PC-9 (cell line): ENCODE results near the gene DPYD. TPM values are rescaled to one million over a fixed set of nuclear protein-coding genes. Genes with fewer than 3 reads are reported as not detected.

ENCODE experiments used
- BruUV-seq: library from RNA; stranded (reverse); fragments of 400-500 nt; replicated peaks from 2 replicates; lab custom pipeline; 2021; lab: Mats Ljungman, UMichigan
- CTCF ChIA-PET: fragments of 300-600 bp; sonication (Branson Sonifier 250); formaldehyde crosslinking; loops from one replicate; lab custom pipeline; 2022; ENCODE audit warnings: antibody characterized with exemption; lab: Charles Lee
- POLR2A ChIA-PET: fragments of 300-600 bp; sonication (Branson Sonifier 250); formaldehyde crosslinking; loops from one replicate; lab custom pipeline; 2022; ENCODE audit warnings: antibody characterized with exemption; ENCODE audit not compliant: unreplicated experiment; lab: Charles Lee
- DNase-seq, 2 experiments: peaks; one replicate each; pipeline versions ENCODE4 v3.0.0 to v3.0.0-alpha.2; 2015 to 2022; ENCODE audit warnings: mixed read lengths in 1 of 2
- H2AFZ ChIP-seq: fragments of 200-600 bp; sonication (generic); 2 replicates; pipeline ENCODE4 v1.8.1; 2017; ENCODE audit warnings: antibody characterized with exemption
- H3F3A ChIP-seq: fragments of 200-600 bp; sonication (generic); 2 replicates; pipeline ENCODE4 v1.8.1; 2017; ENCODE audit warnings: antibody characterized with exemption, mild to moderate bottlenecking, low read depth; ENCODE audit not compliant: insufficient read depth
- H3K27ac ChIP-seq: fragments of 200-600 bp; sonication (generic); 2 replicates; pipeline ENCODE4 v1.6.1; 2016; ENCODE audit warnings: mixed run types
- H3K27me3 ChIP-seq: fragments of 200-600 bp; sonication (generic); 2 replicates; pipeline ENCODE4 v1.6.1; 2016; ENCODE audit warnings: low read depth, mixed run types; ENCODE audit not compliant: insufficient read depth
- H3K36me3 ChIP-seq: fragments of 200-600 bp; sonication (generic); 2 replicates; pipeline ENCODE4 v1.6.1; 2016; ENCODE audit warnings: low read depth, mixed run types
- H3K4me1 ChIP-seq: fragments of 200-600 bp; sonication (generic); replicated peaks from 2 replicates; pipeline ENCODE4 v1.6.1; 2016; ENCODE audit warnings: mixed run types; ENCODE audit not compliant: insufficient read depth
- H3K4me2 ChIP-seq: fragments of 200-600 bp; sonication (generic); 2 replicates; pipeline ENCODE4 v1.6.1; 2017; ENCODE audit warnings: mixed run types
- H3K4me3 ChIP-seq: fragments of 200-600 bp; sonication (generic); 2 replicates; pipeline ENCODE4 v1.6.1; 2016; ENCODE audit warnings: mixed run types
- H3K79me2 ChIP-seq: fragments of 200-600 bp; sonication (generic); 2 replicates; pipeline ENCODE4 v1.6.1; 2017; ENCODE audit warnings: low read depth, mixed run types
- H3K9me2 ChIP-seq: fragments of 200-600 bp; sonication (generic); 2 replicates; pipeline ENCODE4 v1.8.1; 2017; ENCODE audit warnings: mild to moderate bottlenecking; ENCODE audit not compliant: insufficient read depth
- H3K9me3 ChIP-seq: fragments of 200-600 bp; sonication (generic); 2 replicates; pipeline ENCODE4 v1.8.1; 2016; ENCODE audit warnings: low read depth; ENCODE audit not compliant: insufficient read depth
- H4K20me1 ChIP-seq: fragments of 200-600 bp; sonication (generic); 2 replicates; pipeline ENCODE4 v1.8.1; 2017; ENCODE audit not compliant: insufficient read depth
- EZH2 ChIP-seq: fragments of 200-600 bp; sonication (generic); IDR thresholded peaks from 2 replicates; pipeline ENCODE4 v1.8.0; 2017; ENCODE audit warnings: antibody characterized with exemption, low read depth
- intact Hi-C: fragments of 100-400 bp; cut with micrococcal nuclease; formaldehyde crosslinking; loops from one replicate; pipeline ENCODE4 v1.10.0; 2022; ENCODE audit not compliant: unreplicated experiment
- total RNA-seq: library from RNA; stranded (reverse); gene quantifications from 2 replicates; pipeline ENCODE4 v1.2.3, GENCODE V29; 2021
- TF ChIP-seq, protein P1 (sequence below): fragments of 200-600 bp; sonication (generic); conservative IDR thresholded peaks from 2 replicates; pipeline ENCODE4 v1.6.1; 2017; ENCODE audit warnings: mixed run types, antibody characterized with exemption, mild to moderate bottlenecking, moderate library complexity

The DPYD gene
- total RNA-seq, 1 experiment from 2014 or later = 24.1 TPM

DNA sequence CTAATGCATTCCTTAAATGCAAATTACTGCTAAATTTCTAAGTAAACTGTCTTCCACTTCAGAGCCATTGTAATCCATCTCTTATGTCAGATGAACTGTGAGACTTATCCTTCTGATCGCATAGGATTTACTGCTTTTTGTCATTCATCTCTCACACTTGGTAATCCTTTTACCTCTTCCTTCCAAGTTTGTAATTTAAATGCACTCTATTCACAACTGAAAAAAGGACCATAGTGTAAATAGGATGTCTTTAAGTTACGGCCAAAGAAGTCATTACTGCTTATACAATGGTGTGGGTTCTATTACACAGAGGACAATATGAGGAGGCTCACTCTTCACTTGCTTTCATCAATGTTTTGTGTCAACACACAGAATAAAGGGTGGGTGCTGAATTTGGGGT is 806.0 kb downstream of the DPYD start:
- intact Hi-C loops = no loop called here
- no peaks in the 10 kb centered on the region; the same call in 1 of the 2 replicates for H3K9me2 ChIP-seq
- ChIA-PET POLR2A (no interaction called here), CTCF (no interaction called here)
- no peak for DNase-seq
- H4K20me1 ChIP-seq = no peaks in the 10 kb centered on the region
- H3K9me3 ChIP-seq = no peaks in the 10 kb centered on the region
- H3K27ac ChIP-seq = no peak overlapping the region
- no peaks in the 10 kb centered on the region for H3K79me2 ChIP-seq
- no TSS peak for BruUV-seq
- no peak for TF ChIP-seq EZH2
- TF ChIP-seq, protein P1, sequence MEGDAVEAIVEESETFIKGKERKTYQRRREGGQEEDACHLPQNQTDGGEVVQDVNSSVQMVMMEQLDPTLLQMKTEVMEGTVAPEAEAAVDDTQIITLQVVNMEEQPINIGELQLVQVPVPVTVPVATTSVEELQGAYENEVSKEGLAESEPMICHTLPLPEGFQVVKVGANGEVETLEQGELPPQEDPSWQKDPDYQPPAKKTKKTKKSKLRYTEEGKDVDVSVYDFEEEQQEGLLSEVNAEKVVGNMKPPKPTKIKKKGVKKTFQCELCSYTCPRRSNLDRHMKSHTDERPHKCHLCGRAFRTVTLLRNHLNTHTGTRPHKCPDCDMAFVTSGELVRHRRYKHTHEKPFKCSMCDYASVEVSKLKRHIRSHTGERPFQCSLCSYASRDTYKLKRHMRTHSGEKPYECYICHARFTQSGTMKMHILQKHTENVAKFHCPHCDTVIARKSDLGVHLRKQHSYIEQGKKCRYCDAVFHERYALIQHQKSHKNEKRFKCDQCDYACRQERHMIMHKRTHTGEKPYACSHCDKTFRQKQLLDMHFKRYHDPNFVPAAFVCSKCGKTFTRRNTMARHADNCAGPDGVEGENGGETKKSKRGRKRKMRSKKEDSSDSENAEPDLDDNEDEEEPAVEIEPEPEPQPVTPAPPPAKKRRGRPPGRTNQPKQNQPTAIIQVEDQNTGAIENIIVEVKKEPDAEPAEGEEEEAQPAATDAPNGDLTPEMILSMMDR = no peak
- no peaks in the 10 kb centered on the region for H3F3A ChIP-seq
- H2AFZ ChIP-seq = no peak overlapping the region
- H3K4me2 ChIP-seq = no peak overlapping the region
- no peaks in the 10 kb centered on the region for H3K27me3 ChIP-seq
- no peak overlapping the region for H3K4me3 ChIP-seq
- no peaks in the 10 kb centered on the region for H3K4me1 ChIP-seq
- no peaks in the 10 kb centered on the region for H3K36me3 ChIP-seq

DNA sequence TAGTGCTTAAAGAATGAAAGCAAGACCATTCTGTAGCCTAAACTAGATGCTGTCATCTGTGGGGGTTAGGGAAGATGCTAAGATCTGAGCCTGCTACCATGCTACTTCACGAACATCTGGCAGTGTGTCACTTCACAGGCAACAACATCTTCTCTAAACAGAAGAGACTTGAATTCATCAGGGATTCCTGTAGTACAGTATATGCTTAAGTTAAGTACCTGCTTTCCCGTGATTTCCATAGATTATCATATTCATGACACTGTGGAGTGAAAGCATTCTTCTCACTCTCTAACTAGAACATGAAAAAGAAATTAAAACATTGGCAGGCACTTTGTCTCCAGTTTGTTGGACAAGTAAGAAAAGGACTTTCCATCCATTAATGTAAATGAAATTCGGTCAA is 808.4 kb downstream of the DPYD start:
- Histone ChIP-seq H3K4me1 (no peaks in the 10 kb centered on the region), H2AFZ (no peak overlapping the region), H3K36me3 (no peaks in the 10 kb centered on the region), H4K20me1 (no peaks in the 10 kb centered on the region), H3K27ac (no peak overlapping the region), H3K9me2 (no peaks in the 10 kb centered on the region; the same call in 1 of the 2 replicates), H3K9me3 (no peaks in the 10 kb centered on the region), H3K4me2 (no peak overlapping the region), H3K27me3 (no peaks in the 10 kb centered on the region), H3K4me3 (no peak overlapping the region), H3K79me2 (no peaks in the 10 kb centered on the region), H3F3A (no peaks in the 10 kb centered on the region)
- intact Hi-C loops = no loop called here
- TF ChIP-seq, protein P1 = no peak
- TF ChIP-seq EZH2 = no peak
- BruUV-seq = no TSS peak
- ChIA-PET POLR2A (no interaction called here), CTCF (no interaction called here)
- DNase-seq = no peak

DNA sequence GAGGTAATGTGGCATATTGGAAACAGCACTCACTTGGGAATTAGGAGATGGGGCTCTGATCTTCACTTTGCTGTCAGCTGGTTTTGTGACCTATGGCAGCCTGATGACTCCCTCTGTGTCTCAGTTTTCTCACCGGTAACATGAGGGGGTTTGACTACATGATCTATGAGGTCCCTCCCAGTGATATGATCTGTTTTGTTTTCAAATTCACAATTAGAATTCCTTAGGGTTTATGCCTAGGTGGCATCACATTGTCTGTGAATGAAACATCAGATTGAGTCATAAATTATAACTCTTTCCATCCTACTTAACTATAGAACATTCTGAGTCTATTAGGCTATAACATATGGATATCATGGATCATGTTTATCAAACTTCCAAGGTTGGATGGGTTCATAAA is 812.7 kb downstream of the DPYD start:
- TF ChIP-seq, protein P1 = no peak
- no peak for TF ChIP-seq EZH2
- no peaks in the 10 kb centered on the region for H3K4me1 ChIP-seq
- POLR2A ChIA-PET = no interaction called here
- H4K20me1 ChIP-seq = no peaks in the 10 kb centered on the region
- H3K79me2 ChIP-seq = no peaks in the 10 kb centered on the region
- H3K27ac ChIP-seq = no peak overlapping the region
- H3K9me2 ChIP-seq = no peaks in the 10 kb centered on the region; the same call in 1 of the 2 replicates
- no peaks in the 10 kb centered on the region for H3K36me3 ChIP-seq
- no peak for DNase-seq
- CTCF ChIA-PET = no interaction called here
- H3F3A ChIP-seq = no peaks in the 10 kb centered on the region
- H3K27me3 ChIP-seq = no peaks in the 10 kb centered on the region
- H3K9me3 ChIP-seq = no peaks in the 10 kb centered on the region
- no TSS peak for BruUV-seq
- intact Hi-C loops = no loop called here
- no peak overlapping the region for H3K4me2 ChIP-seq
- no peak overlapping the region for H3K4me3 ChIP-seq
- H2AFZ ChIP-seq = no peak overlapping the region
